Measurements from ENCODE around the gene CDH24.

The CDH24 gene

GRCh38 chr14:23045419-23046357 lies 11.6 kb downstream of the CDH24 start:
- DNase-seq (ENCODE audit: low spot score): no peak

- DNase-seq (ENCODE audit: low spot score): no peak
These were observed 12.5 kb downstream of the CDH24 start for GRCh38 chr14:23044840-23045239.

GRCh38 chr14:23043754-23044153 lies 13.6 kb downstream of the CDH24 start:
- DNase-seq (ENCODE audit: low spot score): no peak

- no peak for DNase-seq (ENCODE audit: low spot score)
These were observed 14.2 kb downstream of the CDH24 start for GRCh38 chr14:23043145-23043544.

- no peak for DNase-seq (ENCODE audit: low spot score)
These were observed 15.0 kb downstream of the CDH24 start, which contains the start of gene PSMB11 for GRCh38 chr14:23042162-23042965. Gene PSMB11 (plus strand): TSS chr14:23042212. CDS start chr14:23042226, 14 bp downstream.

GRCh38 chr14:23041729-23042128 lies 15.6 kb downstream of the CDH24 start:
- no peak for DNase-seq (ENCODE audit: low spot score)

- no peak for DNase-seq (ENCODE audit: low spot score)
These were observed 17.2 kb downstream of the CDH24 start for GRCh38 chr14:23040100-23040499.

- no peak for DNase-seq (ENCODE audit: low spot score)
These were observed 21.8 kb downstream of the CDH24 start for GRCh38 chr14:23035303-23036144.

- DNase-seq (ENCODE audit: low spot score): peak; percentile 96
These were observed 22.6 kb downstream of the CDH24 start, which contains the start of gene PSMB5 for GRCh38 chr14:23034498-23035302. Gene PSMB5 (minus strand): TSS chr14:23034900. CDS start chr14:23034881, 19 bp downstream.

- DNase-seq (ENCODE audit: low spot score): no peak
These were observed 23.4 kb downstream of the CDH24 start for GRCh38 chr14:23033801-23034497.

GRCh38 chr14:23033251-23033727 lies 24.0 kb downstream of the CDH24 start:
- no peak for DNase-seq (ENCODE audit: low spot score)

- DNase-seq (ENCODE audit: low spot score): no peak
These were observed 26.4 kb downstream of the CDH24 start for GRCh38 chr14:23030936-23031335.

GRCh38 chr14:23028799-23029198 lies 28.5 kb downstream of the CDH24 start:
- no peak for DNase-seq (ENCODE audit: low spot score)

- peak; percentile 59 for DNase-seq (ENCODE audit: low spot score)
These were observed 32.0 kb downstream of the CDH24 start for GRCh38 chr14:23025151-23025814.

GRCh38 chr14:23024612-23025075 lies 32.7 kb downstream of the CDH24 start:
- DNase-seq (ENCODE audit: low spot score): no peak

GRCh38 chr14:23023795-23024152 lies 33.5 kb downstream of the CDH24 start:
- DNase-seq (ENCODE audit: low spot score): no peak

- DNase-seq (ENCODE audit: low spot score): no peak
These were observed 34.1 kb downstream of the CDH24 start for GRCh38 chr14:23023022-23023794.

GRCh38 chr14:23021889-23022442 lies 35.4 kb downstream of the CDH24 start:
- no peak for DNase-seq (ENCODE audit: low spot score)

Measured in HuH-7 (cell line).